Right cardiac atrium (tissue), 5 donors: ENCODE data around the gene TRAPPC14. TPM values are rescaled to one million over a fixed set of nuclear protein-coding genes. Genes with fewer than 3 reads are reported as not detected.
A peak's percentile ranks its signal among the peaks of the same experiment; 100 is the strongest.
"Not testable (repeated sequence)": the region's sequence is repeated elsewhere in the genome, so short reads cannot be mapped to it uniquely, and the experiment has no call there.

Source experiments
- ATAC-seq, 2 donors: fragments of 200-7000 bp; cut with Tn5 transposase; one replicate each; pipeline versions ENCODE4 v1.8.0 to v1.9.1; 2020; ENCODE audit warnings: moderate library complexity in 2 of 2, mild to moderate bottlenecking in 1 of 2
- DNase-seq, 3 donors: peaks; one replicate each; pipeline ENCODE4 v3.0.0-alpha.2; 2020
- H3K27ac ChIP-seq: one replicate; pipeline ENCODE4 v1.5.1; 2013; ENCODE audit warnings: mild to moderate bottlenecking, low read length, control low read depth, moderate library complexity
- H3K27me3 ChIP-seq: one replicate; pipeline ENCODE4 v1.6.1; 2013; ENCODE audit not compliant: control insufficient read depth, insufficient read depth
- H3K4me1 ChIP-seq: one replicate; pipeline ENCODE4 v1.6.1; 2013; ENCODE audit warnings: low read length; ENCODE audit not compliant: control insufficient read depth, insufficient read depth
- H3K4me3 ChIP-seq: one replicate; pipeline ENCODE4 v1.5.1; 2013; ENCODE audit warnings: low read length, control low read depth
- H3K9me3 ChIP-seq: one replicate; pipeline ENCODE4 v1.6.1; 2013; ENCODE audit warnings: low read length; ENCODE audit not compliant: control insufficient read depth
- WGBS: extraction: QIAGEN DNeasy Blood & Tissue Kit; methylation state at CpG from one replicate; pipeline ENCODE4 v1.1.7; 2013; 5-methylcytosine and 5-hydroxymethylcytosine counted together
- intact Hi-C, 4 donors: fragments of 100-400 bp; cut with DNase I; formaldehyde crosslinking; loops; one replicate each; pipeline versions ENCODE4 v1.11.0 to v1.14.0; 2022 to 2023
- polyA plus RNA-seq: library from polyadenylated mRNA; stranded (reverse); fragments of 200-250 nt; gene quantifications from one replicate; pipeline ENCODE4 v1.2.3, GENCODE V29; 2013
- total RNA-seq, 4 donors: library from RNA; stranded (reverse); fragmentation: NEBNext Ultra II Directional; extraction: Animal tissue kit (Norgen Biotek cat#: 25700); gene quantifications; one replicate each; pipeline ENCODE4 v1.2.1, GENCODE V29; 2021
- donor health status: healthy with polysubstance abuse.
- donor health status: DM: no; HTN: yes; CAD: no.
- donor health status: DM: no; HTN: no; CAD: no.
- donor health status: DM: no; HTN: yes; CAD: no; lungs with severe emphysema.
- donor health status: DM: yes; HTN: yes; CAD: no.

Gene TRAPPC14
- total and polyA plus RNA-seq, 5 donors = 7.2 to 11.5 (median 9.5) TPM

GRCh38 chr7:100189061-100189460 is 30.5 kb upstream of the TRAPPC14 start:
- intact Hi-C loops = no loop called here

DNA sequence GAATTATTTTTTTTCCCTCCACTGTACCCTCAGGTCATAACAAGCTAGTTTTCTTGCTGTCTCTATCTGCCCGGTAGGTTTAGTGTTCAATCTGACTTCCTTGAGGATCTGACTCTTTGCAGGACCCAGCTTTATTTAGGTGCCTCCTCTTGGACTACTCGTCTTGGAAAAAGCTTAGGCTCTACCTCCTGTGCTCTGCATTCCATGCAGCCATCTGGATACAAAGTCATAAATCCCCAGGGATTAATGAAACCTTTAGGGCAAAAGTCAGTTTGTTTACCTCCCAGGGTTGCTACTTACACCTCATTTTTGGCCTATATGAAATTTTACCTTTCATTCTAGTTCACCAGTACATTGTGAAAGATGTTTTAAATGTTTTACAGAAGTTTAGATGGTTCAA is 27.2 kb upstream of the TRAPPC14 start:
- H3K4me3 ChIP-seq = no peak overlapping the region
- no peaks in the 10 kb centered on the region for H3K9me3 ChIP-seq
- H3K27ac ChIP-seq = no peak overlapping the region
- 72% methylated on average over 2 of the region's 2 CpGs for WGBS
- intact Hi-C loops = no loop called here
- H3K27me3 ChIP-seq = no peaks in the 10 kb centered on the region
- H3K4me1 ChIP-seq = no peaks in the 10 kb centered on the region
- ATAC-seq = no peak
- no peak for DNase-seq

More at GRCh38 chr7:100189061-100189460, 30.5 kb upstream of the TRAPPC14 start:
- ATAC-seq = no peak
- Histone ChIP-seq H3K27ac (no peak overlapping the region), H3K4me3 (no peak overlapping the region), H3K9me3 (no peaks in the 10 kb centered on the region), H3K27me3 (no peaks in the 10 kb centered on the region), H3K4me1 (no peaks in the 10 kb centered on the region)
- 70% methylated on average over 3 of the region's 3 CpGs for WGBS
- no peak for DNase-seq

- ATAC-seq, DNase-seq, H3K4me1 ChIP-seq, H3K27ac ChIP-seq, H3K4me3 ChIP-seq, H3K9me3 ChIP-seq, intact Hi-C loops, H3K27me3 ChIP-seq: not testable (repeated sequence)
- 94% methylated on average over 6 of the region's 6 CpGs for WGBS
These were observed 24.6 kb upstream of the TRAPPC14 start for GRCh38 chr7:100183090-100183489.

DNA sequence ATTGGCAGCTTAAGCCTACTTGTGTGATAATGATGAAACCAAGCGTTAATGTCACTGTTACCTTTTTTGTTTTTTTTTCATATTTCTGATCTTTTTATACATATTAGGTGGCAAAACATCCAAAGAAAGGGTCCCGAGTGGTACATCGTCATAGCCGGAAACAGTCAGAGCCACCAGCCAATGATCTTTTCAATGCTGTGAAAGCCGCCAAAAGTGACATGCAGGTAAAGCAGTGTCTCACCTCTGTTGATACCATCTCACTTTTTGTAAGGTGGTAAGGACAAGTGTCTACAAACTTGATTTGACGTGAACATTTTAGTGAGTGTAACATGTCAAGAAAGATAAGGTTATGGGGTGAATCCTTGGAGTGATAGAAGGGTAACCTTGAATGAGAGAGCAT is 24.1 kb upstream of the TRAPPC14 start:
- H3K4me3 ChIP-seq, intact Hi-C loops, H3K9me3 ChIP-seq, ATAC-seq, H3K4me1 ChIP-seq, DNase-seq, H3K27ac ChIP-seq, H3K27me3 ChIP-seq: not testable (repeated sequence)
- WGBS = 83% methylated on average over 6 of the region's 6 CpGs

DNA sequence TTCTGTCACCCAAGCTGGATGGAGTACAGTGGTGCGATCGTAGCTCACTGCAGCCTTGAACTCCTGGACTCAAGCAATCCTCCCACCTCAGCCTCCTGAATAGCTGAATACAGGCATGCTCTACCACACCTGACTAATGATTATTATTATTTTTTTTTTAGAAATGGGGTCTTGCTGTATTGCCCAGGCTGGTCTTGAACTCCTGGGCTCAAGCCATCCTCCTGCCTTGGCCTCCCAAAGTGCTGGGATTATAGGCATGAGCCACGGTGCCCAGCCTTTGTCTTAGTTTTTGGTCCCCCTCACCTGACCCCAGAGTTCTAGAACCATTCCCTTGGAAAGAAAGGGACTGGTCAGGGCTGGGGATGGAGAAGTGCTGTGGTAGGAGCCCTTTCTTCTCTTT is 21.6 kb upstream of the TRAPPC14 start:
- intact Hi-C loops, ATAC-seq, H3K4me3 ChIP-seq, DNase-seq, H3K27ac ChIP-seq, H3K27me3 ChIP-seq, H3K4me1 ChIP-seq, H3K9me3 ChIP-seq: not testable (repeated sequence)
- WGBS = 99% methylated on average over 3 of the region's 3 CpGs

DNA sequence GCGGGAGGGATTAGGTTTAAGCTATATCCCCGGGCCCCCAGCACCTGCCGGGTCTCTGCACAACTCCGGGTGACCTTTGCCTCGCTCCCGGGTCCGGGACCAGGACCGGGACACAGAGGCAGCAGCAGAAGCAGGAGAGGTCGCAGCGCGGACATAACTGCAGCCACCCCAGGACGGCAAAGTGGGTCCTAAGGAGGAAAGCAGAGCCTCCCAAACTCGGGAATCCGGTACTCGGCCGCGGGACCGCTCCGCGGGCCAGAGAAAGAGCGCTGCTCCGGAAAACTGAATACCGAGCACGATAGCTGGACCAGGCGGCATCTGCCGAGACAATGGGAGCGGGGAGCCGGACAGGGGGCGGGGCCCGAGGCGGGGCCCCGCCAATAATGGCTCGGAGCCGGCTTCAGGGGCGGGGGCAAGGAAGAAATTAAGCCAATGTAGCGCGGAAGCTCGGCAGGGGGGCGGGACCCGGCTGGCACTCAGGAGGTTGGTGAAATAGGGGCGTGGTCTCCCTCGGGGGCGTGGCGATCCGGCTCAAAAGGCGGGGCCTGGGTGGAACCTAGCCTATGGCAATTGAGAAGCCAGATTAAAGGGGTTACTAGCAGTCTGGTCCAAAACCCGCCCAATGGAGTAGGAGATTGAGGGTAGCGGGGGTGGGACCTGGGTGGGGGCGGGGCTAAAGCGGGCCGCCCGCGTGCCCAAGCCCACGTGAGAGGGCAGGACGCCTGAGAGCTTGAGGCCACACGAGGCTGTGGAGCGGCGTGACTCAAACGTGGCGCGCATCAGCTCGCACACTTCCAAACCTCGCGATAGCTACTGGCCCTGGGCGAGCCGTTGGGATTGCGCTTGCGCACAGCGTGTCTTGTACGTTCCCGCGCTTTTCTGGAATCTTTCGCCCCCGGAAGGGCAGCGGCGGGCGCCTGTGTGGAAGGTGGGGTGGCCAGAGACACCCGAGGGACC is 18.8 kb upstream of the TRAPPC14 start, which contains the start of the genes GPC2 and STAG3:
Gene GPC2, minus strand, starts transcription at position 337 of the 957 bp plus-strand sequence. Its CDS starts 182 bp downstream, at position 155.
Gene STAG3, plus strand, starts transcription at position 874 of the 957 bp plus-strand sequence. CDS start 2,639 bp downstream, outside the sequence.
- peak; percentile 96 to 98 (median 98) for DNase-seq
- no peaks in the 10 kb centered on the region for H3K27me3 ChIP-seq
- no peaks in the 10 kb centered on the region for H3K4me1 ChIP-seq
- ATAC-seq = peak; percentile 95 to 96
- intact Hi-C loops = no loop called here
- H3K27ac ChIP-seq = no peak within 1 kb of the TSS
- WGBS = 3% methylated on average over 78 of the region's 78 CpGs
- peak within 1 kb of the TSS; percentile 73 for H3K4me3 ChIP-seq
- H3K9me3 ChIP-seq = no peaks in the 10 kb centered on the region

DNA sequence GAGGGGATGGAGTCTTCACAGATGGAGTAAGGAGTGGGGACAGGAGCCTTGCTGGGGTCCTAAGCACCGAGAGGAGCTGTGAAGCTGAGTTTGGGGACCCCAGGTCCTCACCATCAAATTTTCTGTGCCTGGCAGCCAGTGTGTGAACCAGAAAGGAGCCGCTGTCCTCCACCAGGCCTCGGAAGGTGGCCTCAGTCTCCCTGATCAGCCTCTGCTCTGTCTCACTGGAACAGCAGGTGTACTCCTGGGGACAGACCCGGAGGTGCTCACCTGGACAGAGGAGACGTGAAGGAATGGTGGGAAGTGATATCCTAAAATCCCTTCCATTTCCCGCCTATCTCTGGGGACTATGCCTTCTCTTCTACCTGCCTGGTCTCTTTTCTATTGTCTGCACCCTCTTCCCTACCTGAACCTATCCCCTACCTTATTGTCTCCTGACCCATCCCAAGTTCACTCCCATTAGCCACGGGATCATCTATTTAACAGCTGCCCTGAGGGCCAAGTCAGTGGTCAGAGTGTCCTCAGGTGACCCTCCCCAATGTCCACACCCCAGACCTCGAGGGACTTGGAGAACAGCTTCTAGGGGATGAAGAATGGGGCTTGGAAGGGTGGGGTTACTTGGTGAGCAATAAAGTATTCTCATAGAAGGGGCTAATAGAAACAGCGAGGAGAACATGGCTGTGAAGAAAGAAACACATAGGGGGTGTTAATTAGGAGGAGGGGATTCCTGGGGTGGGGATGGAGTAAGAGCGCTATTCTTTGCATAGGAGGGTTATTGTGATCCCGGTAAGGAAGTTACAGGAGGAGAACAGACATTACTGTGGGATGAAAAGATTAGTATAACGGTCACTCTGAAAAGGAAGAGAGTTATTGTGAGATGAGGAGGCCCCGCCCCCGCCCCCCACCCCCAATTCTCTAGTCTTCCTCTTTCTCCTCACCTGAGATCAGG is 17.8 kb upstream of the TRAPPC14 start:
- WGBS = 48% methylated on average over 14 of the region's 14 CpGs
- intact Hi-C loops = no loop called here
- Histone ChIP-seq H3K4me1 (no peaks in the 10 kb centered on the region), H3K27me3 (no peaks in the 10 kb centered on the region), H3K9me3 (no peaks in the 10 kb centered on the region), H3K27ac (no peak overlapping the region), H3K4me3 (peak overlapping the region; percentile 73)
- ATAC-seq = no peak
- DNase-seq = no peak

- no peak overlapping the region for H3K4me3 ChIP-seq
- WGBS = 93% methylated on average over 14 of the region's 14 CpGs
- H3K27me3 ChIP-seq = no peaks in the 10 kb centered on the region
- DNase-seq (no peak), ATAC-seq (no peak)
- intact Hi-C loops = no loop called here
- no peak overlapping the region for H3K27ac ChIP-seq
- H3K9me3 ChIP-seq = no peaks in the 10 kb centered on the region
- H3K4me1 ChIP-seq = no peaks in the 10 kb centered on the region
These were observed 16.9 kb upstream of the TRAPPC14 start for GRCh38 chr7:100175296-100175935.

DNA sequence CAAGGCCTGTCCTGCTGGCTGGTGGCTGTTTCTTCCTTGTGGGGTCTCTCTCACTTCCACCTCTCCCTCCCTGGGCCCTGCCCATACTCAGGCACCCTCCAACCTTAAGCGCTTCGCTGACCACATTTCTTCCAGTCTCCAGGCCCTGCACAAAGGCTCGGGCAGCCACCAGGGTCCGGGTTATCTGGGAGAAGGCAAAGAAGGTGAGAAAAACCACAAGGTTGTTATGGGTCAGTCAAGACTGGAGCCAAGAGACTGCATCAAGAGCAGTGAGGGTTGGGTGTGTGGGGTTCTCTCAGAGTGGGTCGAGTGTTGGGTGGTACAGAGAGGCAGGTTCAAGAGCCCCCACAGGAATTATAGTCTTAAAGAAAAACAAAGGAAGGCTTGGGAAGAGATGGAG is 16.1 kb upstream of the TRAPPC14 start:
- H3K9me3 ChIP-seq = no peaks in the 10 kb centered on the region
- no peak for ATAC-seq
- H3K27me3 ChIP-seq = no peaks in the 10 kb centered on the region
- H3K4me1 ChIP-seq = no peaks in the 10 kb centered on the region
- 89% methylated on average over 5 of the region's 5 CpGs for WGBS
- intact Hi-C loops = no loop called here
- no peak overlapping the region for H3K4me3 ChIP-seq
- no peak for DNase-seq
- no peak overlapping the region for H3K27ac ChIP-seq

DNA sequence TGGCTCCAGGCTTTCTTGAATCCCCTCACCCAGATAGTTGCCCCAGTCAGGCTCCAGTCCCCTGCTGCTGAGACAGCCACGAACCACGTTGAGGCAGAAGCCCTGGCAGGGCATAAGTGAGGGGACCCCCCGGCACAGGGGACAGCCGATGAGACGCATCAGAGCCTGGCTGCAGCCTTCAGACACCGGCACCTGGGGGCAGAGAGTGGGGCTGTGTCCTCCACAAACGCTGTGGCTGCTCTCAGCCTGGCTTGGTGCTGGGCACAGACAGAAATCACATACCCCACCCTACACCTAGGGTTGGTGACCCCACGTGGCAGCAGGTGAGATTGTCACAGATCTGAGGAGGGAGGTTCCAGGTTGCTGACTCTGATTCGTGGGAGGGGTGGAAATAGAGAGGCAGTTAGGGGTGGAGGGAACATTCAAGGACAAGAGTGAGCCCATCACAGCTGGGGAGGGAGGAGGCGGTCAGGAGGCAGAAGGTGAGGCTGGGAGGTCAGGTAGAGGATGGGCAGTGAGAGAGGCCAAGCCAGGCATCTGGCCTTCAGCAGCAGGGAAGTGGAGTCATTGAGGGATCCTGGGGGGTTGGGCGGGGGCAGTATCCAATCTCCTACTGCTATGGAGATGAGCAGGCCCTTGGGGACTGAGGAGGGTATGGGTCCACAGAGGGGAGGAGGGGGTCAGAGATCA is 15.4 kb upstream of the TRAPPC14 start:
- intact Hi-C loops = no loop called here
- no peaks in the 10 kb centered on the region for H3K4me1 ChIP-seq
- H3K4me3 ChIP-seq = no peak overlapping the region
- H3K27me3 ChIP-seq = no peaks in the 10 kb centered on the region
- H3K27ac ChIP-seq = no peak overlapping the region
- WGBS = 93% methylated on average over 11 of the region's 11 CpGs
- ATAC-seq = no peak
- DNase-seq = no peak
- no peaks in the 10 kb centered on the region for H3K9me3 ChIP-seq
